GM19240 (cell line): ENCODE data around the gene COPS3.

Experiments
- DNase-seq: peaks from one replicate; pipeline ENCODE4 v3.0.0; 2011; ENCODE audit warnings: low spot score; ENCODE audit not compliant: insufficient read length

COPS3 gene

GRCh38 chr17:17221329-17221728, 59.7 kb downstream of the COPS3 start:
- no peak for DNase-seq

- no peak for DNase-seq
Measured at GRCh38 chr17:17220529-17220928, 60.5 kb downstream of the COPS3 start.

GRCh38 chr17:17217995-17218394, 63.1 kb downstream of the COPS3 start:
- no peak for DNase-seq

GRCh38 chr17:17216776-17217175, 64.3 kb downstream of the COPS3 start:
- no peak for DNase-seq

- DNase-seq, result no peak
Measured at GRCh38 chr17:17216236-17216635, 64.8 kb downstream of the COPS3 start.

- DNase-seq, result no peak
Measured at GRCh38 chr17:17215575-17215974, 65.5 kb downstream of the COPS3 start.

GRCh38 chr17:17214646-17215436, 66.2 kb downstream of the COPS3 start:
- DNase-seq, result no peak

GRCh38 chr17:17213775-17214174, 67.3 kb downstream of the COPS3 start:
- no peak for DNase-seq

- no peak for DNase-seq
Measured at GRCh38 chr17:17207998-17208397, 73.0 kb downstream of the COPS3 start.

GRCh38 chr17:17206913-17207335, 74.1 kb downstream of the COPS3 start:
- no peak for DNase-seq

GRCh38 chr17:17206124-17206912, 74.7 kb downstream of the COPS3 start, which contains the start of gene PLD6:
PLD6 (minus strand) TSS chr17:17206333; CDS start chr17:17206286, 47 bp downstream.
- peak; percentile 76 for DNase-seq

GRCh38 chr17:17205368-17206123, 75.5 kb downstream of the COPS3 start:
- DNase-seq, result peak; percentile 64

- DNase-seq, result no peak
Measured at GRCh38 chr17:17204635-17205231, 76.3 kb downstream of the COPS3 start.

- DNase-seq, result no peak
Measured at GRCh38 chr17:17204041-17204591, 76.9 kb downstream of the COPS3 start.

- no peak for DNase-seq
Measured at GRCh38 chr17:17203173-17203730, 77.8 kb downstream of the COPS3 start.

GRCh38 chr17:17201907-17202306, 79.1 kb downstream of the COPS3 start:
- DNase-seq, result no peak

- DNase-seq, result no peak
Measured at GRCh38 chr17:17201271-17201670, 79.8 kb downstream of the COPS3 start.

- no peak for DNase-seq
Measured at GRCh38 chr17:17200831-17201230, 80.2 kb downstream of the COPS3 start.

- DNase-seq, result no peak
Measured at GRCh38 chr17:17200311-17200710, 80.7 kb downstream of the COPS3 start.

GRCh38 chr17:17198281-17198680, 82.8 kb downstream of the COPS3 start:
- no peak for DNase-seq

GRCh38 chr17:17196776-17197175, 84.3 kb downstream of the COPS3 start:
- DNase-seq, result no peak
